AG04450 (cell line): ENCODE results near the gene NUP35. TPM values are rescaled to one million over a fixed set of nuclear protein-coding genes. Genes with fewer than 3 reads are reported as not detected.

ENCODE experiments used
- CTCF ChIA-PET: fragments of 300-600, 350-600 bp; formaldehyde crosslinking; extraction: SDS; loops from one replicate; lab custom pipeline; 2022; ENCODE audit warnings: antibody characterized with exemption, inconsistent platforms; lab: Charles Lee
- POLR2A ChIA-PET: fragments of 350-600 bp; formaldehyde crosslinking; extraction: SDS; loops from one replicate; lab custom pipeline; 2021; ENCODE audit warnings: antibody characterized with exemption, inconsistent platforms; lab: Yijun Ruan, JAX
- DNase-seq: peaks from one replicate; pipeline ENCODE4 v3.0.0-alpha.2; 2011; ENCODE audit warnings: low read depth, low spot score
- H3K27ac ChIP-seq: one replicate; pipeline ENCODE4 v1.5.1; 2012; ENCODE audit warnings: low read depth, low read length, control low read depth
- H3K27me3 ChIP-seq: one replicate; pipeline ENCODE4 v1.6.0; 2012; ENCODE audit warnings: low read length; ENCODE audit not compliant: control insufficient read depth, insufficient read depth
- H3K4me3 ChIP-seq: 2 replicates; pipeline ENCODE4 v1.5.1; 2011; ENCODE audit warnings: mild to moderate bottlenecking, low read depth, low read length, control low read depth
- H3K9me3 ChIP-seq: 2 replicates; pipeline ENCODE4 v1.5.1; 2012; ENCODE audit warnings: low read length; ENCODE audit not compliant: control insufficient read depth, insufficient read depth
- polyA plus RNA-seq: library from polyadenylated mRNA; depleted of rRNA; stranded (reverse); fragments of >200 nt; gene quantifications from 2 replicates; pipeline ENCODE4 v1.2.3, GENCODE V29; 2011
- TF ChIP-seq, protein P1 (sequence below): IDR thresholded peaks from 2 replicates; pipeline ENCODE4 v1.5.1; 2011; ENCODE audit warnings: low read depth, low read length, control low read depth, inconsistent platforms

NUP35 gene
- polyA plus RNA-seq, 1 experiment: 10.5 TPM

- CTCF ChIA-PET: no interaction called here
- no peaks in the 10 kb centered on the region for H3K9me3 ChIP-seq
- no peak for DNase-seq
- no peaks in the 10 kb centered on the region for H3K27me3 ChIP-seq
- POLR2A ChIA-PET: no interaction called here
- peak overlapping the region; percentile 94 for H3K27ac ChIP-seq
- TF ChIP-seq, protein P1, sequence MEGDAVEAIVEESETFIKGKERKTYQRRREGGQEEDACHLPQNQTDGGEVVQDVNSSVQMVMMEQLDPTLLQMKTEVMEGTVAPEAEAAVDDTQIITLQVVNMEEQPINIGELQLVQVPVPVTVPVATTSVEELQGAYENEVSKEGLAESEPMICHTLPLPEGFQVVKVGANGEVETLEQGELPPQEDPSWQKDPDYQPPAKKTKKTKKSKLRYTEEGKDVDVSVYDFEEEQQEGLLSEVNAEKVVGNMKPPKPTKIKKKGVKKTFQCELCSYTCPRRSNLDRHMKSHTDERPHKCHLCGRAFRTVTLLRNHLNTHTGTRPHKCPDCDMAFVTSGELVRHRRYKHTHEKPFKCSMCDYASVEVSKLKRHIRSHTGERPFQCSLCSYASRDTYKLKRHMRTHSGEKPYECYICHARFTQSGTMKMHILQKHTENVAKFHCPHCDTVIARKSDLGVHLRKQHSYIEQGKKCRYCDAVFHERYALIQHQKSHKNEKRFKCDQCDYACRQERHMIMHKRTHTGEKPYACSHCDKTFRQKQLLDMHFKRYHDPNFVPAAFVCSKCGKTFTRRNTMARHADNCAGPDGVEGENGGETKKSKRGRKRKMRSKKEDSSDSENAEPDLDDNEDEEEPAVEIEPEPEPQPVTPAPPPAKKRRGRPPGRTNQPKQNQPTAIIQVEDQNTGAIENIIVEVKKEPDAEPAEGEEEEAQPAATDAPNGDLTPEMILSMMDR: no peak
- peak overlapping the region; percentile 74 for H3K4me3 ChIP-seq
Measured at GRCh38 chr2:183123117-183123958, 905 bp upstream of the NUP35 start.

DNA sequence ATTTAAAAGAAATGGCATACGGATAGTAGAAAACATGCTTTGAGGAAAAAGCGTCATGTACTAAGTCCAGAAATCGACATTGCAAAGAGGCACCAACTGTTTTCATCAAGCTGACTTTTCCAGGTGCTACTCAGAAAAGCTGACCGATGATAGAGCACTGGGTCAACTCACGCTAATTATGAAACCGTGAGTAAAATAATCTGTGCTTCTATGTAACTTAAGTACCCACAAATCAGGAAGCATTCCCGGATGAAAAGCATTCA is 353 bp upstream of the NUP35 start:
- Histone ChIP-seq H3K9me3 (no peaks in the 10 kb centered on the region), H3K27ac (peak overlapping the region; percentile 94), H3K4me3 (peak overlapping the region; percentile 74), H3K27me3 (no peaks in the 10 kb centered on the region)
- POLR2A ChIA-PET: no interaction called here
- DNase-seq: no peak
- CTCF ChIA-PET: no interaction called here
- TF ChIP-seq, protein P1: no peak

- CTCF ChIA-PET: no interaction called here
- H3K9me3 ChIP-seq: no peaks in the 10 kb centered on the region
- H3K27me3 ChIP-seq: no peaks in the 10 kb centered on the region
- POLR2A ChIA-PET: no interaction called here
- TF ChIP-seq, protein P1: no peak
- DNase-seq: no peak
- peak overlapping the region; percentile 74 for H3K4me3 ChIP-seq
- peak overlapping the region; percentile 94 for H3K27ac ChIP-seq
Measured at GRCh38 chr2:183124957-183125255, 663 bp downstream of the NUP35 start.

DNA sequence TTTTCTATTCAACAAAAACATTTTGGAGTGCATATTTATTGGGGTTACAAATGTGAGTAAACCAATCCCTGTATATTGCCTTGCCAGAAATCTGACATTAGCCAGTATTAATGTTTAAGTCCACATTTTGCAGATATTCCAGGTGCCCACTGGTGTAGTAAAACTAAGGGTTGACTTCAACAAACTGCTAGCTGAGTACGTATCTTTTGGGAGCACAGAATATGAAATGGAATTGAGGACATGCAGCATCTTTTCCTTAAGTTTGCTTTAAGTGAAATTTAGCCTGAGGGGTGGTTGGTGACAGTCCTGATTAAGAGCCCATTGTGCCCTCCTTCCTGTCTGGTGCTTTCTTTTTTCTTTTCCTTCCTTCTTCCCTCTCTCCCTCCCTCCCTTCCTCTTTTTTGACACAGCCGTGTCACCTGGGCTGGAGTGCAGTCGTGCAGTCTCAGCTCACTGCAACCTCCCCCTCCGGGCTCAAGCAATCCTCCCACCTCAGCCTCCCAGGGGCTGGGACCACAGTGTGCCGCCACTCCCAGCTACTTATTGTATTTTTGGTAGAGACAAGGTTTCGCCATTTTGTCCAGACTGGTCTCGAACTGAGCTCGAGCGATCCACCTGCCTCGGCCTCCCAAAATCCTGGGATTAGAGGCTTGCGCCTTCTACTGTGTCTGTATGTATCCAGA is 1.6 kb downstream of the NUP35 start:
- no peak for DNase-seq
- no peaks in the 10 kb centered on the region for H3K27me3 ChIP-seq
- ChIA-PET POLR2A (interaction anchor here (0.6 kb wide), 1 partner anchor 189 kb away, joined by 5 read pairs; no protein-coding TSS in a partner anchor), CTCF (no interaction called here)
- no peak overlapping the region; the same call in 1 of the 2 replicates for H3K4me3 ChIP-seq
- H3K9me3 ChIP-seq: no peaks in the 10 kb centered on the region
- H3K27ac ChIP-seq: no peak overlapping the region
- TF ChIP-seq, protein P1: no peak

DNA sequence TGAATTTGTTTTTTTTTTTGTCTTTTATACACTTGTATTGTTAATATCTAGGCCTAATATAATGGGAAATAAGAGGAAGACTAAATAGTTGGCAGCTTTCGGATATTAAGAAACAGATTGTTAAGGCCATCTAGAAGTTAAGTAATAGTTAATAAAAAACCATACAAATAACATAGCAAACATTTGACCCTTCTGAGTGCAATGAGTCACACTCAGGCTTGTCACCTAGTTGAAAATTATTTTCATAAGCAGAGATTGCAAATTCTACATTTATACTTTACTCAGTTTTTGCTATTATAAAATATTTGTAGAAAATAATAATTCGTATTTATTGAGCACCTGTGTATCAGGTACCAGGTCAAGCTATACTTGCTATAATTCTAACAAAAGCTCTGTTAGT is 2.4 kb downstream of the NUP35 start:
- Histone ChIP-seq H3K9me3 (no peaks in the 10 kb centered on the region), H3K27ac (no peak overlapping the region), H3K27me3 (no peaks in the 10 kb centered on the region), H3K4me3 (no peak overlapping the region)
- ChIA-PET POLR2A (interaction anchor here (0.6 kb wide), 1 partner anchor 190 kb away, joined by 5 read pairs; no protein-coding TSS in a partner anchor), CTCF (interaction anchor here (0.9 kb wide), 1 partner anchor 57 kb away, joined by 4 read pairs; no protein-coding TSS in a partner anchor)
- TF ChIP-seq, protein P1: no peak
- DNase-seq: no peak
